CD14-positive monocyte (primary cell): Measurements from ENCODE around the gene INSR. TPM values are rescaled to one million over a fixed set of nuclear protein-coding genes. Genes with fewer than 3 reads are reported as not detected.

Experiments used
- DNase-seq, 3 donors: peaks; one replicate each; pipeline ENCODE4 v3.0.0-alpha.2; 2011 to 2022
- H2AFZ ChIP-seq: 2 replicates; pipeline ENCODE4 v1.6.0; 2012; ENCODE audit warnings: mild to moderate bottlenecking, low read depth, low read length, inconsistent platforms; ENCODE audit not compliant: insufficient read depth, poor library complexity, severe bottlenecking
- H3K27ac ChIP-seq, 2 donors: 1 replicate in 1 of 2; 2 replicates in 1 of 2; pipeline ENCODE4 v1.5.1; 2012 to 2013; ENCODE audit warnings: low read length in 2 of 2, control low read depth in 1 of 2, inconsistent platforms in 1 of 2, low read depth in 1 of 2, mild to moderate bottlenecking in 1 of 2
- H3K27me3 ChIP-seq, 2 donors: one replicate each; pipeline versions ENCODE4 v1.6.0 to v1.6.1; 2011 to 2013; ENCODE audit warnings: low read length in 2 of 2; ENCODE audit not compliant: control insufficient read depth in 2 of 2, insufficient read depth in 2 of 2
- H3K36me3 ChIP-seq, 2 donors: replicated peaks in 1 of 2; 1 replicate in 1 of 2; 2 replicates in 1 of 2; pipeline versions ENCODE4 v1.5.1 to v1.6.1; 2012 to 2013; ENCODE audit warnings: low read length in 2 of 2, control low read depth in 1 of 2, inconsistent platforms in 1 of 2, mild to moderate bottlenecking in 1 of 2; ENCODE audit not compliant: insufficient read depth in 2 of 2, control insufficient read depth in 1 of 2
- H3K4me1 ChIP-seq, 2 donors: 1 replicate in 1 of 2; 2 replicates in 1 of 2; pipeline versions ENCODE4 v1.5.1 to v1.6.1; 2012 to 2013; ENCODE audit warnings: low read length in 2 of 2, control low read depth in 1 of 2, inconsistent platforms in 1 of 2, mild to moderate bottlenecking in 1 of 2, moderate library complexity in 1 of 2; ENCODE audit not compliant: insufficient read depth in 2 of 2, control insufficient read depth in 1 of 2
- H3K4me2 ChIP-seq: replicated peaks from 2 replicates; pipeline ENCODE3; 2012; ENCODE audit warnings: low read length, moderate library complexity, mild to moderate bottlenecking; ENCODE audit not compliant: poor library complexity, severe bottlenecking; ENCODE audit errors: extremely low read depth
- H3K4me3 ChIP-seq, 3 experiments: fragments of 200-600 bp in 1 of 3; sonication (generic) in 1 of 3; replicated peaks in 1 of 3; 1 replicate in 2 of 3; 2 replicates in 1 of 3; pipeline ENCODE4 v1.5.1; 2011 to 2013; ENCODE audit warnings: low read length in 3 of 3, mild to moderate bottlenecking in 3 of 3, control low read depth in 2 of 3, low read depth in 2 of 3, inconsistent platforms in 1 of 3, moderate library complexity in 1 of 3
- H3K79me2 ChIP-seq: 2 replicates; pipeline ENCODE4 v1.6.0; 2012; ENCODE audit warnings: mild to moderate bottlenecking, control low read depth, inconsistent platforms, low read length, moderate library complexity; ENCODE audit not compliant: insufficient read depth
- H3K9ac ChIP-seq: 2 replicates; pipeline ENCODE4 v1.6.0; 2017; ENCODE audit warnings: low read length, mild to moderate bottlenecking; ENCODE audit not compliant: insufficient read depth, poor library complexity, severe bottlenecking
- H3K9me3 ChIP-seq, 2 donors: replicated peaks in 1 of 2; 1 replicate in 1 of 2; 2 replicates in 1 of 2; pipeline versions ENCODE4 v1.5.1 to v1.6.1; 2012 to 2013; ENCODE audit warnings: low read length in 2 of 2, control low read depth in 1 of 2; ENCODE audit not compliant: control insufficient read depth in 1 of 2, insufficient read depth in 1 of 2
- H4K20me1 ChIP-seq: 2 replicates; pipeline ENCODE4 v1.6.0; 2012; ENCODE audit warnings: mild to moderate bottlenecking, low read length, control low read depth, moderate library complexity; ENCODE audit not compliant: insufficient read depth
- H3K27ac Mint-ChIP-seq, 7 donors: one replicate each; pipeline ENCODE4 v1.8.0; 2020; ENCODE audit warnings: mild to moderate bottlenecking in 7 of 7, mixed read lengths in 7 of 7, moderate library complexity in 6 of 7, inconsistent platforms in 2 of 7
- H3K27me3 Mint-ChIP-seq, 3 donors: one replicate each; pipeline ENCODE4 v1.8.0; 2021 to 2022; ENCODE audit warnings: low read depth in 3 of 3, mild to moderate bottlenecking in 3 of 3, mixed read lengths in 3 of 3, moderate library complexity in 3 of 3, inconsistent platforms in 1 of 3
- H3K36me3 Mint-ChIP-seq, 2 donors: one replicate each; pipeline ENCODE4 v1.8.0; 2020; ENCODE audit warnings: mixed read lengths in 2 of 2, inconsistent platforms in 1 of 2, mild to moderate bottlenecking in 1 of 2
- H3K4me1 Mint-ChIP-seq: one replicate; pipeline ENCODE4 v1.8.0; 2020; ENCODE audit warnings: mild to moderate bottlenecking, mixed read lengths
- H3K4me3 Mint-ChIP-seq, 2 donors: one replicate each; pipeline ENCODE4 v1.8.0; 2020; ENCODE audit warnings: mild to moderate bottlenecking in 2 of 2, mixed read lengths in 2 of 2, moderate library complexity in 1 of 2
- H3K9me3 Mint-ChIP-seq, 7 donors: one replicate each; pipeline ENCODE4 v1.8.0; 2020 to 2022; ENCODE audit warnings: mixed read lengths in 7 of 7, mild to moderate bottlenecking in 6 of 7, moderate library complexity in 6 of 7, inconsistent platforms in 2 of 7
- WGBS: methylation state at CpG from one replicate; pipeline ENCODE4 v1.1.5; 2013; ENCODE audit warnings: missing lambda C conversion rate; ENCODE audit not compliant: insufficient coverage; 5-methylcytosine and 5-hydroxymethylcytosine counted together
- intact Hi-C, 2 donors: fragments of 100-400 bp; cut with micrococcal nuclease; formaldehyde crosslinking; loops; one replicate each; pipeline versions ENCODE4 v1.15.0 to v1.15.1; 2023
- polyA plus RNA-seq, 3 donors: library from polyadenylated mRNA; depleted of rRNA in 1 of 3; unstranded in 2 of 3; stranded (reverse) in 1 of 3; fragments of 300-500 nt in 2 of 3; fragments of >200 nt in 1 of 3; fragmentation: Illumina TruSeq in 2 of 3; gene quantifications; 1 replicate in 2 of 3; 2 replicates in 1 of 3; pipeline ENCODE4 v1.2.3, GENCODE V29; 2012 to 2021
- TF ChIP-seq, protein P1 (sequence below): fragments of 200-600 bp; IDR thresholded peaks from one replicate; pipeline ENCODE4 v1.8.0; 2022; ENCODE audit warnings: antibody characterized with exemption, mild to moderate bottlenecking

Gene INSR
- polyA plus RNA-seq, 3 donors = 2.9 to 12.4 (median 3.4) TPM

- intact Hi-C loops = no loop called here
- Mint-ChIP-seq H3K4me3 (no peak overlapping the region), H3K36me3 (peaks cover 6 to 12% of the 10 kb centered on the region in 2 donors), H3K27ac (no peak overlapping the region), H3K4me1 (peaks cover 28% of the 10 kb centered on the region), H3K9me3 (no peaks in the 10 kb centered on the region), H3K27me3 (peaks cover 0 to 9% (median 4%) of the 10 kb centered on the region in 3 donors)
- H3K4me1 ChIP-seq = peaks cover 5 to 12% of the 10 kb centered on the region in 2 donors
- H3K9me3 ChIP-seq = no peaks in the 10 kb centered on the region
- no peak overlapping the region for H3K9ac ChIP-seq
- H3K79me2 ChIP-seq = peaks cover 39% of the 10 kb centered on the region
- peaks cover 0 to 2% of the 10 kb centered on the region in 2 donors for H3K27me3 ChIP-seq
- no peak for DNase-seq
- TF ChIP-seq, protein P1, sequence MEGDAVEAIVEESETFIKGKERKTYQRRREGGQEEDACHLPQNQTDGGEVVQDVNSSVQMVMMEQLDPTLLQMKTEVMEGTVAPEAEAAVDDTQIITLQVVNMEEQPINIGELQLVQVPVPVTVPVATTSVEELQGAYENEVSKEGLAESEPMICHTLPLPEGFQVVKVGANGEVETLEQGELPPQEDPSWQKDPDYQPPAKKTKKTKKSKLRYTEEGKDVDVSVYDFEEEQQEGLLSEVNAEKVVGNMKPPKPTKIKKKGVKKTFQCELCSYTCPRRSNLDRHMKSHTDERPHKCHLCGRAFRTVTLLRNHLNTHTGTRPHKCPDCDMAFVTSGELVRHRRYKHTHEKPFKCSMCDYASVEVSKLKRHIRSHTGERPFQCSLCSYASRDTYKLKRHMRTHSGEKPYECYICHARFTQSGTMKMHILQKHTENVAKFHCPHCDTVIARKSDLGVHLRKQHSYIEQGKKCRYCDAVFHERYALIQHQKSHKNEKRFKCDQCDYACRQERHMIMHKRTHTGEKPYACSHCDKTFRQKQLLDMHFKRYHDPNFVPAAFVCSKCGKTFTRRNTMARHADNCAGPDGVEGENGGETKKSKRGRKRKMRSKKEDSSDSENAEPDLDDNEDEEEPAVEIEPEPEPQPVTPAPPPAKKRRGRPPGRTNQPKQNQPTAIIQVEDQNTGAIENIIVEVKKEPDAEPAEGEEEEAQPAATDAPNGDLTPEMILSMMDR = no peak
- no peak overlapping the region for H3K27ac ChIP-seq
- H2AFZ ChIP-seq = no peak overlapping the region
- H4K20me1 ChIP-seq = peaks cover 60% of the 10 kb centered on the region
- H3K36me3 ChIP-seq = no peaks in the 10 kb centered on the region
- no peak overlapping the region for H3K4me3 ChIP-seq
- 97% methylated on average over 11 of the region's 12 CpGs for WGBS
- no peak overlapping the region for H3K4me2 ChIP-seq
Observed at GRCh38 chr19:7203332-7203731, 90.9 kb downstream of the INSR start.

- no peak overlapping the region for H3K4me3 ChIP-seq
- no peaks in the 10 kb centered on the region for H3K36me3 ChIP-seq
- WGBS = 100% methylated on average over 1 of the region's 2 CpGs
- no peak overlapping the region for H3K9ac ChIP-seq
- no peaks in the 10 kb centered on the region for H3K9me3 ChIP-seq
- peaks cover 0 to 9% (median 4%) of the 10 kb centered on the region in 3 donors for H3K27me3 Mint-ChIP-seq
- no peak overlapping the region for H3K4me3 Mint-ChIP-seq
- H3K4me2 ChIP-seq = no peak overlapping the region
- DNase-seq = no peak
- peaks cover 56% of the 10 kb centered on the region for H4K20me1 ChIP-seq
- H3K36me3 Mint-ChIP-seq = peaks cover 6 to 12% of the 10 kb centered on the region in 2 donors
- no peak overlapping the region for H3K27ac ChIP-seq
- intact Hi-C loops = no loop called here
- no peak overlapping the region for H3K27ac Mint-ChIP-seq
- peaks cover 24% of the 10 kb centered on the region for H3K4me1 Mint-ChIP-seq
- H2AFZ ChIP-seq = no peak overlapping the region
- peaks cover 34% of the 10 kb centered on the region for H3K79me2 ChIP-seq
- no peaks in the 10 kb centered on the region for H3K9me3 Mint-ChIP-seq
- TF ChIP-seq, protein P1 = no peak
- H3K27me3 ChIP-seq = peaks cover 0 to 2% of the 10 kb centered on the region in 2 donors
- peaks cover 5 to 13% of the 10 kb centered on the region in 2 donors for H3K4me1 ChIP-seq
Observed at GRCh38 chr19:7202888-7203287, 91.3 kb downstream of the INSR start.
